Stimulated activated naive CD8-positive, alpha-beta T cell treated with anti-CD3 and anti-CD28 coated beads, Interleukin-15, Interleukin-2, amounts not matched to agents 100 U/mL and 50 U/mL, for 24 hours (primary cell): ENCODE measurements around the gene NRM.
A peak's percentile ranks its signal among the peaks of the same experiment; 100 is the strongest.
"Not testable (repeated sequence)": the region's sequence is repeated elsewhere in the genome, so short reads cannot be mapped to it uniquely, and the experiment has no call there.

Experiments used
- ATAC-seq: fragments of 150-1000 bp; cut with Tn5 transposase; one replicate; pipeline ENCODE4 v1.10.0; 2021
- DNase-seq: peaks from one replicate; pipeline ENCODE4 v3.0.0; 2021

The NRM gene

DNA sequence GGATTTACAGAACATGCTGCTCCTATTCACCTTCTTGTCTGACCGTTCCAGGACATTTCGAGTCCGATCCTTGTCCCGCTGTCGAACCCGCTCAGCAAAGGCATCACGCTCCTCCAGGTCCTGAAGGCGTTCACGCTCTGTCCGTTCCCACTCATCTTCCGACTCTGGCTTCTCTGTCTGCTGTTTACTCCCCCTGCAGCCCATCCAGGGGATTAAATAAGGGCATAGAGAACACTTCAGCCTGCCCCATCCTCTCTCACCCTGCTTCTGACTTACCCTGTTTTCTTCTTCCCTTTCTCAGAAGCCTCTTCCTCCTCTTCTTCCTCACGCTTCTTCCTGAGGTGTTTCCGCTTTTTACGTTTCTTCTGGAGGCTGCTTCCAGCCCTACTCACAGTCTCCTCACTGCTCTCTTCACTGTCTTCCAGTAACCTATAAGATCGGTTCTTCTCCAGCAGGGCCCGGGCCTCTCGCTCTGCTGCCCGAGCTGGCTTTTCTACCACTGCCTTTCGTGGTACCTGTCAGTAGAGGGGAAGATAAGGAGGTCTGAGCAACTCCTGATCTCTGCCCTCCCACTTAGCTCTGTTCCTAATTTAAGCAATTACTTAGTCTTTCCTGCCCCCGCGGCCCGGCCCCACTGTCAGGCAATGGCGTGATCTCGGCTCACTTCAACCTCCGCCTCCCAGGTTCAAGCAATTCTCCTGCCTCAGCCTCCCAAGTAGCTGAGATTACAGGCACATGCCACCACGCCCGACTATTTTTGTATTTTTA, 19.8 kb downstream of the NRM start:
- ATAC-seq: no peak
- DNase-seq: no peak

DNA sequence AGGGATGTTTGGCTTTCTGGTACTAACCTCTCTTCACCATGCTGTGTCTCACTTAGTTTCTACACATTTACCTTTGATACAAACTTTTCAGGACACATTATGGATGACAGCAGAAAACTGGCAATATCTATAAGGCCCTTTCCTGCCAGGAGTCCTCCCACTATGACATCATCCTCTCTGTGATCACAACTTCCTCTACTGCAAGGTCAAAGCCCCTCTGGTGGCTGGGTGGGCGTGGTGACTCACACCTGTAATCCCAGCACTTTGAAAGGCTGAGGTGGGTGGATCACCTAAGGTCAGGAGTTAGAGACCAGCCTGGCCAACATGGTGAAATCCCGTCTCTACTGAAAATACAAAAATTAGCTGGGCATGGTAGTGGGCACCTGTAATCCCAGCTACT, 24.5 kb downstream of the NRM start:
- DNase-seq: peak; percentile 77
- ATAC-seq: peak; percentile 90

- ATAC-seq (no peak), DNase-seq (no peak)
Measured at GRCh38 chr6:30664994-30665767, 25.6 kb downstream of the NRM start.

DNA sequence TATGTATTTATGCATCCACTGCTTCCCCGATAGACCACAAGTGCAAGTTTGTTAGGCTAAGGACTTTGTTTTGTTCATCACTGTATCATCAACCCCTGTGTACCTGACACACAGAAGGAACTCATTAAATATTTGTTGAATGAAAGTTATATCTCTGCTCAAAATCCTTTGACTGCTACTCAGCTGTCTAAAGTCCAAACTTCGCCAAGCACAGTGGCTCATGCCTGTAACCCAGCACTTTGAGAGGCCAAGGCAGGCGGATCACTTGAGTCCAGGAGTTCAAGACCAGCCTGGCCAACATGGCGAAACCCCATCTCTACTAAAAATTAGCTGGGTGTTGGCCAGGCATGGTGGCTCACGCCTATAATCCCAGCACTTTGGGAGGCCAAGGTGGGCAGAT, 32.9 kb downstream of the NRM start:
- not testable (repeated sequence) for DNase-seq, ATAC-seq

DNA sequence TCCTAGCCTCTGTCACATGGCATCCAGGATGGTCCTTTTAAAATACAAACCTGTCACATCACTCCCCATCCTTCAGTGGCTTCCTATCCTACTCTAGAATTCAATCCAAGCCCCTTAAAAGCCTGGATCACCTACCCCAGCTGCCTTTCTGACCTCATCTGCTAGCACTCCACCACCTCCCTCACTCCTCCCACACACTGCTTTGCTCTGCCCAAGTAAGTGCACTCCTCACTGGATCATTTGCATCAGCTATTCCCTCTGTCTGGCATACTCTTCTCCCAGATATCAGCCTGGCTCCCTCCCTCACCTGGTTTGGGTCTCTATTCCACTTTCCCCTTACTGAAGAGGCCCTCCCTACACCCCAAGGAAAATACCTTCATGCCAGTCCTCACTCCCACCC, 33.3 kb downstream of the NRM start:
- ATAC-seq (no peak), DNase-seq (no peak)

DNA sequence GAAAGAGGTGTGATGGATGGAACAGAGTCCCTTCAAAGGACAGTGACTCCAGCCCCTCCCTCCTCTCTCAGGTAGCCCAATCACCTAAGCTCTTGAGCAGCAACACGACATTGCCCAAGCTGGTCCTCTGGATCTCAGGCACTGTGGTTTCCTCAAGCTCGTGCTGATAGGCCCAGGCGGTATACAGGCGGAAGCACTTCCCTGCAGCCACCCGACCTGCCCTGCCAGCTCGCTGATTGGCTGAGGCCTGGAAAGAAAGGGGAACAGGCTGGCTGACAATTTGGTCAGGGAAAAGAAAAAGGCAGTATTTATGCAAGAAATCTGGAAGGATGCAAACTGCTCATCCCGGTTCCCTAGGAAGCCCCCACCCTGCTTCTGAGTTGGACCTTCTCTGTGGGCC, 34.3 kb downstream of the NRM start:
- ATAC-seq: no peak
- no peak for DNase-seq

DNA sequence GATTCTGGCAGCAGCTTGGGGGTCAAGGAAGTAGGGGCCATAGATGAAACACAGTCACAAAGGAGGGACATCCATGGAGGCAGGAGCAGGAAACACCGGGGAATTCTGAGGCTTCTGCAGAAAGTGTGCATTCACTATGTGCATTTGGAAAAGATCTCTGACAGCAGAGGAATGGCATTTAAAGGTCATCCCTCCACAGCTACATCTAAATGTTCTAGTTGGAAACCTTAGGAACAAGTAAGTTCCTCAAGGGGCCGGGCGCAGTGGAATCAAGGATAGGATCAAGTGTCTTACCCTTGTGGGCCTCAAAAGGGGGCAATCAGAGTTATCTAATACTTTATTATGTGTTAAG, 35.1 kb downstream of the NRM start:
- ATAC-seq (no peak), DNase-seq (no peak)

GRCh38 chr6:30654798-30655742, 35.7 kb downstream of the NRM start:
- DNase-seq (no peak), ATAC-seq (no peak)

DNA sequence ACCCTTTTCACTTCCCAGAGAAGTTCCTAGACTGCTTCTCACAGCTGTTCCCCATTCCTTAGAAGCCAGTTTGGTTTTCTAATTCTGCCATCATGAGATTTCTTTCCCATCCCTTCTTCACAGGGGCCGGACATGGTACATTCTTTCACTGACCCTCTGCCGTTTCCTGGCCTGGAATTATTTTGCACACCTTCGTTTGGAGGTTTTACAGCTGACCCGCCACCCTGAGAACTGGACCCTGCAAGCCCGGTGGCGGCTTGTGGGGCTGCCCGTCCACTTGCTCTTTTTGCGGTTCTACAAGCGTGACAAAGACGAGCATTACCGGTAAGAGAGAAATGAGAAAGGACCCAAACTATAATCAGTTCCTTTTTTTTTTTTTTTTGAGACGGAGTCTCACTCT, 39.6 kb downstream of the NRM start:
- DNase-seq (no peak), ATAC-seq (no peak)

DNA sequence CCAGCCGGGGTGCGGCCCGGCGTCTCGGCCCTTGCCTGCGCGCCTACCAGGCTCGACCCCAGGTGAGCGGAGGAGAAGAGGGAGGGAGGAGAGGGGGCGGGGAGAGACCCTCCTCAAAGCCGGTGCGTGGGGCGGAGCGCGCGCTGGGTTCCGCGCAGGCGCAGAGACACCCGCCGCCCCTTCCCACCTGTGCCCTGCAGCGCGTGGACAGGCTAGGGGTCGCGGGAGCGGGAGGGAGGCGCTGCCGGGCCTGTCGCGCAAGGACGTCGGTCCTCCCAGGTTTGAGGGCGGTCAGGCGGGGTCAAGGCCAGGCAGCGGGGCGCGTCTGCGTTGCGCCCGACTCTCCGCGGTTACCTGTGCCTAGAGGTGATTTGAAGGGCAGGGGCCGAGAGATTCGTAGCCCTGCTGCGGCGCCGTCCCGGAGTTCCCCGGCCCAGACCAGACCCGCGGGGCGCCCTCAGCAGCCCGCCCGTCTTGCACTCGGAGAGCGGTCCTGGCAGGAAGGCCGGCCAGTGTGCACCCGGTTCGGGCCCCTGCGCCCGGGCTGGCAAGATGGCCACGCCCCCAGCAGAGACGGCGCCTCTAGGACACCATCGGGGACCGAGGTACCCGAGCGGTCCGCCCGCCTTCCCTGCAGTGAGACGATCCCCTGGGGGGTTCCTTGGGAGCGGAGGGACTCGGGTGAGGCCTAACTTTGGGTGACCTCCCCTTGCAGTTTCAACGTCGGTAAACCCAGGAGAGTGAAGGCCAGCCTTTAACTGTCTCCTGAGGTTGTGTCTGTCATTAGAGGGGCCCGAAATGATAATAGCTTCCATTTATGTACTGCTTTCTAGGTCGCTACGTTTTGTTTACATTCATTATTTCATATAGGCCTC, 43.3 kb downstream of the NRM start:
- ATAC-seq (peak; percentile 81), DNase-seq (peak; percentile 84)

- DNase-seq (peak; percentile 94), ATAC-seq (peak; percentile 79)
Measured at GRCh38 chr6:30646450-30647241, 44.1 kb downstream of the NRM start, which contains the start of gene C6orf136. Gene C6orf136 (plus strand): TSS chr6:30647133. CDS start chr6:30647232, 99 bp downstream.

- DNase-seq: no peak
- no peak for ATAC-seq
Measured at GRCh38 chr6:30645989-30646388, 44.8 kb downstream of the NRM start.

DNA sequence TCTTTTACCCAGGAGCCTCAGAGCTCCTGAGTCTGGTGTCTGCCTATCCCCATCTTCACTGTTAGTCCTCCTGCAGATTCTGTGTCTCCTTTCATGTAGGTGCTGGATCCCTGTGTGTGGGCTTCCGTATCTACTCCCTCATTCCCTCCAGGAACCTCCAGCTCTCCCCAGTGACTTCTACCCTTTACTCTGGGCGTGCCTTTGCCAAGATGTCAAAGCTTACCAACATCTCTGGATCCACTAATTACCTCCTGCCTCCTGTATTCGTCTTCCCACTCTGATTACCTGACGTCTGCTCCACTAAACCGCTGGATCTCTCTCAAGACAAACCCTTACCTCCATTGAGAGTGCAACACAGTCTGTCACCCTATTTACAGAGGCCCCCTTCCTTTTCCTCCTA, 46.0 kb downstream of the NRM start:
- no peak for DNase-seq
- ATAC-seq: no peak

DNA sequence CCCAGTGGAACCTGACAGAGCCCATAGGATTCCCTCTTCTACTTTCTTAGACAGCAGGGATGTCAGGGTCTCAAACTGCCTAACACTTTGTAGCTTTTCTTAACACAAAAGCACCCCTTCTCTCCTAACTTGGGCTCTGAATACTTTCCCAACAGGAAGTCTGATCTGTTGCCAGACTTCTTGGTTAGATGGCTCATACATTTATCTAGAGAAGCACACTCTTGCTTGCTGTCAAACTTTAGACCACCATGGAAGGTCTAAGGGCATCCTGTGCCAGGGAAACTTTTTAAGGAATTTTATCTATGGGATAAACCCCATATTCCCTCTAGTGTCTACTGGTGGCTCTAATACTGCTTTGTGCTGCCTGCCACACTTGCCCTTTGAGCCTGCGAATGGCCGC, 47.1 kb downstream of the NRM start:
- ATAC-seq (no peak), DNase-seq (no peak)

- DNase-seq (no peak), ATAC-seq (no peak)
Measured at GRCh38 chr6:30641048-30641447, 49.7 kb downstream of the NRM start.

DNA sequence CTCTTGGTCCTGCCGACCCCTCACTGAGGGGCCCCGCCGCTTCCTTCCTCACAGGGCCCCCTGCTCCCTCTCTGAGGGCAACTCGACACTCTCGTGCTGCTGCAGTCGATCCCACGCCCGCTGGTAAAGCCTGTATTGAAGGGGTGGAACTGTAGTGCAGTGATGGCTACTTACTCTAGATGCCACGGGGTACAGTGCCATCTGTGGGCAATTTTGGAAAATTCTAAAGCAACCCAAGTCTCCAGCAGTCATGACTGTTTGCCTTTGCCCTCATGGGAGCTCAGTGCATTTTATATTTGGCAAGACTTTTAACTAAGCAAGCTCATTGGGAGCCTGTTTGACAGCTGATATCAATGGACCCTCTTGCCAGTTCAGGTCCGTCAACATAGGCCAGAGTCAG, 50.3 kb downstream of the NRM start:
- ATAC-seq (peak; percentile 58), DNase-seq (no peak)
